A549 (cell line): Measurements from ENCODE around the gene TRAF3. TPM values are rescaled to one million over a fixed set of nuclear protein-coding genes. Genes with fewer than 3 reads are reported as not detected.

ENCODE experiments used
- ATAC-seq, 2 experiments: fragments of 200-7000 bp in 1 of 2; fragments of >200 bp in 1 of 2; cut with Nextera tagmentation in 1 of 2; cut with Tn5 transposase in 1 of 2; 3 replicates each; pipeline versions ENCODE4 v1.8.0 to v1.9.1; 2018 to 2020; ENCODE audit warnings: mild to moderate bottlenecking in 1 of 2, moderate library complexity in 1 of 2
- CTCF ChIA-PET: fragments of 300-600 bp; sonication (Branson Sonifier 250); formaldehyde crosslinking; extraction: SDS; loops from one replicate; lab custom pipeline; 2021; ENCODE audit warnings: antibody characterized with exemption, inconsistent platforms; lab: Yijun Ruan, JAX
- POLR2A ChIA-PET: fragments of 350-600 bp; formaldehyde crosslinking; extraction: SDS; loops from one replicate; lab custom pipeline; 2021; ENCODE audit warnings: antibody characterized with exemption, inconsistent platforms; lab: Yijun Ruan, JAX
- DNase-seq, 2 experiments: peaks; one replicate each; pipeline versions ENCODE4 v3.0.0 to v3.0.0-alpha.2; 2011 to 2016; ENCODE audit warnings: low read depth in 1 of 2, low spot score in 1 of 2
- FAIRE-seq: peaks from 2 replicates; lab custom pipeline; 2011; peaks lifted over from hg19 to GRCh38; lab: Jason Lieb, UNC
- H3K27ac ChIP-seq, 2 experiments: fragments of >200 bp; sonication (Bioruptor Twin); formaldehyde crosslinking; 3 replicates each; pipeline ENCODE4 v1.5.1; 2016 to 2017
- H3K4me1 ChIP-seq: fragments of >200 bp; sonication (Bioruptor Twin); formaldehyde crosslinking; 3 replicates; pipeline ENCODE4 v1.6.1; 2016
- H3K4me2 ChIP-seq: fragments of >200 bp; sonication (Bioruptor Twin); formaldehyde crosslinking; 3 replicates; pipeline ENCODE4 v1.6.1; 2016
- H3K4me3 ChIP-seq: fragments of >200 bp; sonication (Bioruptor Twin); formaldehyde crosslinking; 3 replicates; pipeline ENCODE4 v1.5.1; 2016
- H3K9me3 ChIP-seq: fragments of >200 bp; sonication (Bioruptor Twin); formaldehyde crosslinking; 3 replicates; pipeline ENCODE4 v1.6.1; 2016
- CEBPB ChIP-seq, 2 experiments: fragments of >200 bp in 1 of 2; sonication (Bioruptor Twin) in 1 of 2; formaldehyde crosslinking in 1 of 2; IDR thresholded peaks; 2 replicates each; pipeline ENCODE4 v1.6.1; 2012 to 2016
- CHD4 ChIP-seq: fragments of 200-600 bp; sonication (generic); IDR thresholded peaks from 2 replicates; pipeline ENCODE4 v1.6.1; 2016; ENCODE audit warnings: antibody characterized with exemption, mild to moderate bottlenecking, borderline replicate concordance
- EHMT2 ChIP-seq: fragments of 200-600 bp; sonication (generic); IDR thresholded peaks from 2 replicates; pipeline ENCODE4 v1.6.1; 2016; ENCODE audit warnings: antibody characterized with exemption, low read depth, mild to moderate bottlenecking, moderate library complexity
- EP300 ChIP-seq, 2 experiments: fragments of >200 bp; sonication (Bioruptor Twin); formaldehyde crosslinking; IDR thresholded peaks; 2 replicates in 1 of 2; 3 replicates in 1 of 2; pipeline ENCODE4 v1.6.1; 2016 to 2017
- FOSB ChIP-seq: fragments of 250-450 bp; sonication (Bioruptor Pico); IDR thresholded peaks from 2 replicates; pipeline ENCODE4 v1.5.0; 2020; ENCODE audit warnings: mild to moderate bottlenecking, moderate library complexity
- FOXS1 ChIP-seq: fragments of 250-450 bp; sonication (Bioruptor Pico); IDR thresholded peaks from 2 replicates; pipeline ENCODE4 v1.5.0; 2020; ENCODE audit warnings: mild to moderate bottlenecking, moderate library complexity
- HDAC2 ChIP-seq: fragments of 200-600 bp; sonication (generic); IDR thresholded peaks from 2 replicates; pipeline ENCODE4 v1.6.1; 2016
- HEYL ChIP-seq: fragments of 250-450 bp; sonication (Bioruptor Pico); IDR thresholded peaks from 2 replicates; pipeline ENCODE4 v1.8.0; 2021; ENCODE audit warnings: mild to moderate bottlenecking, moderate library complexity
- HOXB13 ChIP-seq: fragments of 250-450 bp; sonication (Bioruptor Pico); IDR thresholded peaks from 2 replicates; pipeline ENCODE4 v1.5.0; 2020; ENCODE audit warnings: low read depth, mild to moderate bottlenecking, moderate library complexity
- JUN ChIP-seq, 2 experiments: fragments of >200 bp; sonication (Bioruptor Twin); formaldehyde crosslinking; IDR thresholded peaks; 2 replicates in 1 of 2; 3 replicates in 1 of 2; pipeline ENCODE4 v1.6.1; 2016 to 2017
- MYC ChIP-seq: IDR thresholded peaks from 2 replicates; pipeline ENCODE4 v1.6.1; 2012; ENCODE audit warnings: mild to moderate bottlenecking, inconsistent platforms, low read length, improper control_type of control experiment, borderline replicate concordance
- NPAS2 ChIP-seq: fragments of 250-450 bp; sonication (Bioruptor Pico); IDR thresholded peaks from 2 replicates; pipeline ENCODE4 v1.8.0; 2022; ENCODE audit warnings: mild to moderate bottlenecking, moderate library complexity, borderline replicate concordance
- NR3C1 ChIP-seq: fragments of >200 bp; sonication (Bioruptor Twin); formaldehyde crosslinking; IDR thresholded peaks from 3 replicates; pipeline ENCODE4 v1.6.1; 2017
- PHF8 ChIP-seq: fragments of 200-600 bp; sonication (generic); IDR thresholded peaks from 2 replicates; pipeline ENCODE4 v1.6.1; 2016; ENCODE audit warnings: low read depth, mild to moderate bottlenecking, antibody characterized with exemption, moderate library complexity, borderline replicate concordance
- RAD21 ChIP-seq, 2 experiments: fragments of >200 bp in 1 of 2; sonication (Bioruptor Twin) in 1 of 2; formaldehyde crosslinking in 1 of 2; IDR thresholded peaks in 1 of 2; conservative IDR thresholded peaks in 1 of 2; 2 replicates in 1 of 2; 3 replicates in 1 of 2; pipeline ENCODE4 v1.6.1; 2012 to 2018; ENCODE audit warnings: inconsistent platforms in 1 of 2
- RARB ChIP-seq: fragments of 250-450 bp; sonication (Bioruptor Pico); IDR thresholded peaks from 2 replicates; pipeline ENCODE4 v1.8.0; 2021; ENCODE audit warnings: mild to moderate bottlenecking, moderate library complexity
- RFX5 ChIP-seq: fragments of 450-650 bp; IDR thresholded peaks from 2 replicates; pipeline ENCODE4 v1.7.1; 2014; ENCODE audit warnings: antibody characterized with exemption, mild to moderate bottlenecking, moderate library complexity
- SMC3 ChIP-seq: fragments of >200 bp; sonication (Bioruptor Twin); formaldehyde crosslinking; IDR thresholded peaks from 3 replicates; pipeline ENCODE4 v1.6.1; 2018; ENCODE audit warnings: inconsistent platforms
- TFCP2L1 ChIP-seq: fragments of 250-450 bp; sonication (Bioruptor Pico); IDR thresholded peaks from 2 replicates; pipeline ENCODE4 v1.5.0; 2021; ENCODE audit warnings: mild to moderate bottlenecking
- ZC3H11A ChIP-seq: fragments of 450-650 bp; IDR thresholded peaks from 2 replicates; pipeline ENCODE4 v1.6.1; 2014; ENCODE audit warnings: antibody characterized with exemption, mild to moderate bottlenecking
- WGBS: methylation state at CpG from one replicate; pipeline ENCODE4 v1.1.6; 2017; ENCODE audit errors: missing lambda C conversion rate; 5-methylcytosine and 5-hydroxymethylcytosine counted together
- polyA plus RNA-seq, 4 experiments: library from polyadenylated mRNA; depleted of rRNA in 3 of 4; stranded (reverse); fragments of >200 nt; fragmentation: RNase III in 1 of 4; extraction: RNeasy Plus Mini Kit Qiagen cat#74134 plus additional on column Dnase treatment in 1 of 4; gene quantifications; 2 replicates in 3 of 4; 3 replicates in 1 of 4; pipeline ENCODE4 v1.2.3, GENCODE V29; 2011 to 2017
- TF ChIP-seq, protein P1 (sequence below): fragments of >200 bp; sonication (Bioruptor Twin); formaldehyde crosslinking; IDR thresholded peaks from 3 replicates; pipeline ENCODE4 v1.6.1; 2016
- TF ChIP-seq, protein P2 (sequence below): IDR thresholded peaks from 2 replicates; pipeline ENCODE4 v1.6.1; 2012
- TF ChIP-seq, protein P3 (sequence below): fragments of 150-350 bp; IDR thresholded peaks from 2 replicates; pipeline ENCODE4 v1.6.1; 2014; ENCODE audit warnings: low read depth, mild to moderate bottlenecking, low read length
- TF ChIP-seq, protein P4 (sequence below): fragments of >200 bp; sonication (Bioruptor Twin); formaldehyde crosslinking; IDR thresholded peaks from 2 replicates; pipeline ENCODE4 v1.6.1; 2016

Gene TRAF3
- polyA plus RNA-seq, 2 of the 4 experiments (the other 2 are of a cell fraction) = 20.2 to 25.5 TPM

DNA sequence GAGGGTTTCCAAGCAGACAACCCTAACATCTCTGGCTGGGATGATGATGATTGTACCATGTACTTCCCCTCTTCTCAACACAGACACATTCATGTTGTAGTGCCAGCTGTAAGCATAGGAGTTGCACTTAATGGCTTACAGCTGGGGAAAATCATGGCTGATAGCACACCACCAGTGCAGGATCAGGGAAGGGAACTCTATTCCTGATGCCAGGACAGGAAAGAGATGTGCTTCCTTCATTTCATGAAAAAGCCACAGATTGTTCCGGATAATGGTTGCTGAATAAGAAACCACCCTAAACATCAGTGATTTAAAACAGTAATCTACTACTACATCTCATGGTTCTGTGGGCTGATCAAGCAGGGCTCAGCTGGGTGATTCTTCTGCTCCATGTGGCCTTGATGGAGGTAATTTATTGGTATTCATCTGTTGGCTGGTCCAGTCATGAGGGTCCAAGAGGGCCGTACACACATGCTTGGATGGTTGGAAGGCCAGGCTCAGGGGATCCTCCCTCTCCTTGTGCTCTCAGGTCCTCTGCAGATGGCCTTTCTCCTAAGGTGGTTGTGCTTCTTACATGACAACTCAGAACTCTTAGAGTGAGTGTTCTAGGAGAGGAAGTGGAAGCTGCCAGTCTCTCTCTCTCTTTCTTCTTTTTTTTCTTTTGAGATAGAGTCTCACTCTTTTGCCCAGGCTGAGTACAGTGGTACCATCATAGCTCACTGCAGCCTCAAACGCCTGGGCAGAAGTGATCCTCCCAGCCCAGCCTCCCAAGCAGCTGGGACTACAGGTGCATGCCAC, 16.5 kb downstream of the TRAF3 start:
- H3K27ac ChIP-seq = no peak overlapping the region
- no peak for DNase-seq
- H3K9me3 ChIP-seq = peaks cover 9% of the 10 kb centered on the region; the same call in 1 of the 3 replicates
- CTCF ChIA-PET = interaction anchor here (0.9 to 1.8 kb wide), 3 partner anchors 10 to 21 kb away, joined by 3 to 5 read pairs (median 3); no protein-coding TSS in a partner anchor
- 96% methylated on average over 3 of the region's 3 CpGs for WGBS
- FAIRE-seq = no peak
- no peak for ATAC-seq
- TF ChIP-seq HOXB13 (CRISPR knock-in tag) (no peak), ZC3H11A (no peak), SMC3 (no peak), HDAC2 (no peak), NR3C1 (no peak), EP300 (IDR thresholded peaks at IDR 0.05) (no peak), MYC (no peak), RFX5 (no peak), TFCP2L1 (CRISPR knock-in tag) (no peak), HEYL (CRISPR knock-in tag) (no peak), CHD4 (no peak), PHF8 (no peak)
- TF ChIP-seq, protein P1, sequence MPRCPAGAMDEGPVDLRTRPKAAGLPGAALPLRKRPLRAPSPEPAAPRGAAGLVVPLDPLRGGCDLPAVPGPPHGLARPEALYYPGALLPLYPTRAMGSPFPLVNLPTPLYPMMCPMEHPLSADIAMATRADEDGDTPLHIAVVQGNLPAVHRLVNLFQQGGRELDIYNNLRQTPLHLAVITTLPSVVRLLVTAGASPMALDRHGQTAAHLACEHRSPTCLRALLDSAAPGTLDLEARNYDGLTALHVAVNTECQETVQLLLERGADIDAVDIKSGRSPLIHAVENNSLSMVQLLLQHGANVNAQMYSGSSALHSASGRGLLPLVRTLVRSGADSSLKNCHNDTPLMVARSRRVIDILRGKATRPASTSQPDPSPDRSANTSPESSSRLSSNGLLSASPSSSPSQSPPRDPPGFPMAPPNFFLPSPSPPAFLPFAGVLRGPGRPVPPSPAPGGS = no peak
- no peak overlapping the region for H3K4me2 ChIP-seq
- POLR2A ChIA-PET = no interaction called here
- H3K4me1 ChIP-seq = peaks cover 21% of the 10 kb centered on the region
- no peak overlapping the region for H3K4me3 ChIP-seq

DNA sequence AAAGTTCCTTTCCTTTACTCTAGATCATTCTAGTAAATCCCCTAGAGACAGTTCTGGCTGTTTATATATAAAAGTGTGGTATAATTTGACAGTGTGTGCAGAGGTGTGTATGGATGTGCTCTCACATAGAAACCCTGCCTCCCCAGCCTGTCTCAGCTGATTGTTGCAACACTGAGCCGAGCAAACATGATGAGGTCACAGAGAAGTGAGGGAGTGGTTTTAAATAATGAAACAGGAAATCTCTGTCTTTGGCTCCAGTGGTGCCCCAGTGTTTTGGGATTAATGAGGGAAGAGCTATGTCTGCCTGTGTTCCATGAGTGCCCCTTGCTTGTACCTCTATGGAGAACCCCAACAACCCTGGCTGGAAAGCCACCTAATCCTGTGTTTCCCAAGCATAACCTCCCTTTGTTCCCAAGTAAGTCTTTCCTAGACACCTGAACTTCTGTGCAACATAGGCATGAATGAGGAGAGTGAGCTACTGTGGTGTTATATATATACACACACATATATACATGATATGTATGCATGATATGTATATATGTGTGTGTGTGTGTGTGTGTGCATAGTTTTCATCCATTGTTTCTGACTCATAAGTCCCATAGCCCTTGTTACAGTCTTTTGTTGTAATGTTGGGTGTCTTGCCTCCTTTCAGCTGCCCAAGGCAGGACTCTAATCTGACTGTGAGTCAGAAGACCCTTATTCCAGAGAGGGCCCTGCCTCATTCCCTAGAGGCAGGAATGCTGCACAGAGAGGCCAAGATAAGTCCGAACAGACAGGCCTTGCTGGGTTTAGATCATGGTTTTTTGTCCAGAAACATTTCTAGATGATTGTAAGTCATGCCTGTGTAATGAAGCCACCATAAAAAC, 18.0 kb downstream of the TRAF3 start:
- Histone ChIP-seq H3K9me3 (peaks cover 9% of the 10 kb centered on the region; the same call in 1 of the 3 replicates), H3K27ac (peak overlapping the region; percentile 72 to 75), H3K4me1 (peaks cover 18% of the 10 kb centered on the region), H3K4me3 (no peak overlapping the region), H3K4me2 (peak overlapping the region; percentile 78)
- POLR2A ChIA-PET = no interaction called here
- peak; percentile 76 to 86 for DNase-seq
- CTCF ChIA-PET = interaction anchor here (1.4 to 1.8 kb wide), 2 partner anchors 11 to 19 kb away, joined by 5 read pairs; no protein-coding TSS in a partner anchor
- WGBS = 39% methylated on average over 2 of the region's 2 CpGs
- peak; percentile 92 to 96 for ATAC-seq
- no peak for FAIRE-seq
- TF ChIP-seq PHF8 (no peak), CEBPB (IDR thresholded peaks at IDR 0.05) (peak; percentile 88 to 95)
- TF ChIP-seq, protein P2, sequence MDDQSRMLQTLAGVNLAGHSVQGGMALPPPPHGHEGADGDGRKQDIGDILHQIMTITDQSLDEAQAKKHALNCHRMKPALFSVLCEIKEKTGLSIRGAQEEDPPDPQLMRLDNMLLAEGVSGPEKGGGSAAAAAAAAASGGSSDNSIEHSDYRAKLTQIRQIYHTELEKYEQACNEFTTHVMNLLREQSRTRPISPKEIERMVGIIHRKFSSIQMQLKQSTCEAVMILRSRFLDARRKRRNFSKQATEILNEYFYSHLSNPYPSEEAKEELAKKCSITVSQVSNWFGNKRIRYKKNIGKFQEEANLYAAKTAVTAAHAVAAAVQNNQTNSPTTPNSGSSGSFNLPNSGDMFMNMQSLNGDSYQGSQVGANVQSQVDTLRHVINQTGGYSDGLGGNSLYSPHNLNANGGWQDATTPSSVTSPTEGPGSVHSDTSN = 0 out of 2 replicates have a peak, but pooled peaks have one; percentile 35

DNA sequence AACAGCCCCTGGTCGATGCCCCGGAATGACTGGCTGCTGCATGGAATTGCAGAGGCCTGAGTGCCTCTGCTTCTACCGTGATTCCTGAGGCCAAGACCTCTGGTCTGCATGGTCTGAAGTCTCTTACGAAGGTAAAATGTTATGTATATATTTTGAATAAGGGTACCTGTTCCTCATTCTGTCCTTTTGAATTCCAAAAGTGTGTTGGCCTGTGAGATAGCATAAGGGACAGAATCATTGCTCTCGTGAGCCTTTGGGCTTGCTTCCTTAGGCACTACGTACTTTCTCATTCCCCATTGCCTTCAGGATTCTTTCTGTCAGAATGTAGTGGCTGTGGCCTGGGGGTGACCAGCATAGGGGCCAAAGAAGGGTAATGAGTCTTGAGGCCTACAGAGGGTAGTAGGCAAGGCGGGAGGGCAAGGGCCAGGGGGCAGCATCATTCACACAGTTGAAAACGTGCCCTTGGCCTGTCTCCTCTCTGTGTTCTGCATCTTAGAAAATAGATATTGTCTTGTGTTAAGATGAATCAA, 19.5 kb downstream of the TRAF3 start:
- POLR2A ChIA-PET = no interaction called here
- DNase-seq = no peak
- 76% methylated on average over 8 of the region's 8 CpGs for WGBS
- peaks cover 18% of the 10 kb centered on the region for H3K4me1 ChIP-seq
- H3K4me2 ChIP-seq = no peak overlapping the region
- H3K4me3 ChIP-seq = no peak overlapping the region
- H3K27ac ChIP-seq = no peak overlapping the region
- no peak for ATAC-seq
- H3K9me3 ChIP-seq = peaks cover 9% of the 10 kb centered on the region; the same call in 1 of the 3 replicates
- CTCF ChIA-PET = interaction anchor here (0.6 to 1.6 kb wide), 6 partner anchors 22 to 198 kb away, joined by 3 to 5 read pairs (median 3); no protein-coding TSS in a partner anchor
- no peak for FAIRE-seq
- TF ChIP-seq, protein P3, sequence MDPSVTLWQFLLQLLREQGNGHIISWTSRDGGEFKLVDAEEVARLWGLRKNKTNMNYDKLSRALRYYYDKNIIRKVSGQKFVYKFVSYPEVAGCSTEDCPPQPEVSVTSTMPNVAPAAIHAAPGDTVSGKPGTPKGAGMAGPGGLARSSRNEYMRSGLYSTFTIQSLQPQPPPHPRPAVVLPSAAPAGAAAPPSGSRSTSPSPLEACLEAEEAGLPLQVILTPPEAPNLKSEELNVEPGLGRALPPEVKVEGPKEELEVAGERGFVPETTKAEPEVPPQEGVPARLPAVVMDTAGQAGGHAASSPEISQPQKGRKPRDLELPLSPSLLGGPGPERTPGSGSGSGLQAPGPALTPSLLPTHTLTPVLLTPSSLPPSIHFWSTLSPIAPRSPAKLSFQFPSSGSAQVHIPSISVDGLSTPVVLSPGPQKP = no peak
- TF ChIP-seq JUN (IDR thresholded peaks at IDR 0.05) (no peak), MYC (no peak), EHMT2 (no peak), RAD21 (conservative IDR thresholded peaks at IDR 0.05 in 1 of 2, IDR thresholded peaks at IDR 0.05 in 1 of 2) (no peak), RARB (no peak), FOXS1 (CRISPR knock-in tag) (no peak), NPAS2 (CRISPR knock-in tag) (no peak), HDAC2 (no peak), FOSB (CRISPR knock-in tag) (no peak)
- TF ChIP-seq, protein P4, sequence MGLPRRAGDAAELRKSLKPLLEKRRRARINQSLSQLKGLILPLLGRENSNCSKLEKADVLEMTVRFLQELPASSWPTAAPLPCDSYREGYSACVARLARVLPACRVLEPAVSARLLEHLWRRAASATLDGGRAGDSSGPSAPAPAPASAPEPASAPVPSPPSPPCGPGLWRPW = no peak
